Right kidney (tissue), 9 donors: ENCODE results near the gene DNMT3L.
"Not testable (repeated sequence)": the region's sequence is repeated elsewhere in the genome, so short reads cannot be mapped to it uniquely, and the experiment has no call there.

Experiments used
- DNase-seq: peaks from one replicate; pipeline ENCODE4 v3.0.0-alpha.2; 2016
- long read RNA-seq, 8 donors: transcript quantifications; one replicate each; lab custom pipeline, GENCODE V29; 2026

The DNMT3L gene
- long read RNA-seq, donor 1 = 0 reads
- long read RNA-seq, donor 2 = 0 reads
- long read RNA-seq, donor 3 = 0 reads
- long read RNA-seq, donor 4 = 0 reads
- long read RNA-seq, donor 5 = 0 reads
- long read RNA-seq, donor 6 = 0 reads
- long read RNA-seq, donor 7 = 0 reads
- long read RNA-seq, donor 8 = 0 reads

- DNase-seq = no peak
Observed at GRCh38 chr21:44261675-44262295, at the start of gene DNMT3L. DNMT3L (minus strand) TSS chr21:44261897; CDS start chr21:44261259, 638 bp downstream.

- DNase-seq = no peak
Observed at GRCh38 chr21:44310628-44311507, 49.2 kb upstream of the DNMT3L start.

DNA sequence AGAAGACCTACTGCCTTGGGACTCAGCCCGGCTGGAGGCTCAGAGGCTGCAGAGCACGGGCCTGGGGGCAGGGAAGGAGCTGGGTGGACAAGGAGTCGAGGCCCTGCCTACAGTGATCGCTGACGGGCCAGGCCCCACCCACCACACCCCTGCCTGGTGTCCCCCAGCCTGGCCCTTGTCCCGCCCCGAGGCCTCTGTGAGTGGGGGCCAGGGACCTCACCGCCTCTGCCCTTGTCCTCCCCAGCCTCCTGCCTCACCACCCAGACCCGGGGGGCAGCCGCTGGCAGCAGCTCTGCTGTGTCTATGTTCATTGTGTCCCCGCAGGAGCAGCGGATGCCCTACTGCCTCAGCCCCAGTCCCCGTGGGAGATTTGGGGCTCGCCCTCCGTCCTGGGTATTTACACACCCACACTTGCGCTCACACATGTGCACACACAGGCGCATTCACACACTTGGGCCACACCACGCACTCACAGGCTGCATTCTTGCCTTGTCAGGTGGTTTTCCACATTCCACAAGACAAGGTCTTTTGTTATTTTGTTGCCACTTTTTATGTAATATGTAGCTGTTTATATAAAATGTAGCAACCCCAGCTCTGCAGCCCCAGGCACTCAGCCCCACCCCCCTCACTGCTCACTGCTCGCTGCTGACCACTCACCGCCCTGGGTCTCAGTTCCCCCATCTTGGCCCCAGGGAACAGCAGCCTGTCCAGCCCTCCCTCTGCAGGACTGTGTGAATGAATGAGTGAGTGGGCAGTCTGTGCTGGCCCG lies 45.4 kb upstream of the DNMT3L start:
- no peak for DNase-seq

DNA sequence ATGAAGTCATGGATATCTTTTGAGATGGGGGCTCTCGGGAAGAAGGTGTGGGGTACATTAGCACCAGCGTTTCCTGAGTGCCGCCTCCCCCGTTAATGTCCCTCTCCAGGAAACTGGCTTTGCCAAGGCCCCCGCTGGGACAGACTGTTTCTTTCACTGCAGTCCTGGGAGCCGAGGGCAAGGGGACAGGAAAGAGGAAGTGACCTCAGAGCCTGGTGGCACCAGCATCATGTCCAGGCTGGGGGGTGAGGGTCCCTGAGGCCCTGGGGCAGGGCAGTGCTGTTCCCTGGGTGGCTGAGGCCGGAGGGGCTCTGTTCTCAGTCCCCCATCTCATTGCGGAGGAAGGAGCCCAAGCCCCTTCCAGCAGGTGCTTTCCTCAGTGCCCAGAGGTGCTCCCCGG lies 44.0 kb upstream of the DNMT3L start:
- no peak for DNase-seq

DNA sequence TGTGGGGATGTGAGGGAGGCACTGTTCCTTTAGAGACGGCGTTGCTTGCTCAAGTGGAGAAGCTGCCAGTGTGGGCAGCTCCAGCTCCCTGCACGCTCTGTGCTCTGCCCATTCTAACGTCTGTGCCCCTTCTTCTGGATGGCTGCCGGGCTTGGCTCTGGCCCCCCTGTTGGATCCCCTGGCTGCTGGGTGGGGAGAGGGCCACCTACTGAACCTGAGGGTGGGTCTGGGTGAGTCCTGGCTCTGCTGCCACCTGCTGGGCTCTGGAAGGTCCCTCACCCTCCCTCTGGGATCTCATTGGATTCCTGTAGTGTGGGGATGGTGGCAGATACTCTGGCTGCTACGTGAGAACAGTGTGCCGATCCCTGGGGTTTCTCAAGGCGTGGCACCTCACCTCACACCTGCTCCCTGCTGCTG lies 43.2 kb upstream of the DNMT3L start:
- DNase-seq = peak; percentile 64

- DNase-seq = peak; percentile 46
Observed at GRCh38 chr21:44304011-44304616, 42.4 kb upstream of the DNMT3L start.

DNA sequence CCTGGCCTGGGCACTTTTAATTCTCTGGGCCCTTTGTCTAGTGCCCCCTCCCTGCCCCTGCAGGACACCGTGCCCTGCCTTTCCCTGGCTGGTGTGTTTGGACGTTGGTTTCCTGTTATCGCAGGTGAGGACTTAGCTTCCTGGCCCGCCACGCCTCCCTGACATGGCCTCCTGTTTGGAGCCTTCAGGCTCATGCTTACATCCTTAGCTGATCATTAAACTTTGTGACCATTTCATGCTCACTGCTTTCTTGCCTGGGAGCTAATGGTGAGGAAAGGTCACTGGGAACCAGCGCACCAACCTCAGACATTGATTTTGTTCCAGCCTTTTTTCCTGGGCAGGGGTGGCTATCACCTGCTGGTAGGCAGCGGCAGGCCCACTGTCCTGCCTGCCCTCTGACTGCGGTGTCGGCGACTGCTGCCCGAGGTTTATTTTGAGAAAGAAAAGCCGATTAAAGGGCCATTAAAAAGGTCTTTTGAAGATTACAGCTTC lies 41.8 kb upstream of the DNMT3L start:
- peak; percentile 72 for DNase-seq

- DNase-seq = not testable (repeated sequence)
Observed at GRCh38 chr21:44302573-44303401, 41.1 kb upstream of the DNMT3L start.

DNA sequence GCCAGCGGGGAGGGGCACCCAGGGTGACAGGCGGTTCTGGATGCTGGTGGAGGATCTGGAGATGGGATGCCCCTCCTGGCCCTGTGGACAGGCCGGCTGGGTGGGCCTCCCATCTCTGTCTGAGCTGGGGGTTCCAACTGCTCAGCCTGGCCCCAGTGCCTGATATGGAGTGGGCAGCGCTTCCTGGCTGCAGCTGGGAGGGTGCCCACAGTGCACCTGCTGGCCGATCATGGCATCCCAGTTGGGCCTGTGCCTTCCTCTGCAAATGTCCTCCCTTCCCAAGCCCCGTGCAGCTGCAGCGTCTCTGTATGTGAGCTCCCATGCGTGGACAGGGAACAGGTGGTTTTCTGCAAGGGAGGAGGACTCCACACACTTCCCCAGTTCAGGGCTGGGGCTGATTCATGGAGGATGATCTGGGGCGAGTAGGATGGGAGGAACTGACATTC lies 40.3 kb upstream of the DNMT3L start:
- peak; percentile 44 for DNase-seq

DNA sequence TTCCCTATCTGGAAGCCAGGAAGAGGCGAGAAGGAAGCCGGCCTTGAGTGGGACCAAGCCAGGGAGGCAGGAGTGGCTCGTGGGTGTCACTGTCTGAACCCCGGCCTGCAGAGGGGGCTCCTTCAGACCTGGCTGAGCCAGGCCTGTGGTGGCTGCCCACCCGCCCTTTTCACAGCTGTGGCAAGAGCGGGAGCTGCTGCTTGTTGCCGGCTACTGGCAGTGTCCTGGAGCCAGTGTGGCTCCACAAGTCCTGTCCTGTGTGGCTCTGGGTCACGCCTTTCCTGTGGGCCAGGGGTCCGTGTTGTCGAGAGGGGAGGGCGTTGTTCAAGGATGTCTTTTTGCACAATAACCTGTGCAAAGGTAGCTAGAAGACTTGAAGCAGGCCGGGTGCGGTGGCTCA lies 39.4 kb upstream of the DNMT3L start:
- DNase-seq = no peak

DNA sequence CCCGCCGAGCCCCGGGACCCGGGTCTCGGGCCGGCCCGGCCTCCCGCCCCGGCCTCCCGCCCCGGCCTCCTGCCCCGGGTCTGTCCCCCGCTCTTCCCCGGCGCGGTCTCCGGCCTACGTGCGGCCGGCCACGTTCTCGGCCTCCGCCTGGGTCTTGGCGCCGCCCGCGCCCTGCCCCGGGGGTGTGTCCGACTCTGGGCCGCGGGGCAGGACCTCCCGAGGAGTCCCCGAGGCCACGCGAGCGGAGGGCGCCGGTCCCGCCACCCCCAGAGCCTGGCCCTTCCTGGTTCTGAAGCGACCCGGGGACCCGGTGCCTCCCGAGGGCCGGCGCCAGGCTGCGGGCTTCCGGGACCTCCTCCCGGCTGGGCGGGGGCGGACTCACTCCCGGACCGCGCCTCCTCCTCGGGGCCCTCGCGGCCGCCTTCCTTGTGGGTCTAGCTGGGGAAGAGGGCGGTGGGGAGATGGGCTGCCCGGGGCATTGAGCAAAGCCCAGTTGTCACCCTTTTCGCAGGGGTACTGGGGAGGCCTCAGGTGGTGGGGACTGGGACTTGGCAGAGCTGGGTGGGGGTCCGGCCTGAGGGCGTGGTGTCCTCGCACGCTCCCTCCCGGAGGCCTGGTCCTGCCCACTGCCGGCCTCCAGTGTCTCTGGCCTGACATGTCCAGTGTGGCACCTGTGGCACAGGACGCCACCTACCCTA lies 38.7 kb upstream of the DNMT3L start:
- DNase-seq = peak; percentile 79

DNA sequence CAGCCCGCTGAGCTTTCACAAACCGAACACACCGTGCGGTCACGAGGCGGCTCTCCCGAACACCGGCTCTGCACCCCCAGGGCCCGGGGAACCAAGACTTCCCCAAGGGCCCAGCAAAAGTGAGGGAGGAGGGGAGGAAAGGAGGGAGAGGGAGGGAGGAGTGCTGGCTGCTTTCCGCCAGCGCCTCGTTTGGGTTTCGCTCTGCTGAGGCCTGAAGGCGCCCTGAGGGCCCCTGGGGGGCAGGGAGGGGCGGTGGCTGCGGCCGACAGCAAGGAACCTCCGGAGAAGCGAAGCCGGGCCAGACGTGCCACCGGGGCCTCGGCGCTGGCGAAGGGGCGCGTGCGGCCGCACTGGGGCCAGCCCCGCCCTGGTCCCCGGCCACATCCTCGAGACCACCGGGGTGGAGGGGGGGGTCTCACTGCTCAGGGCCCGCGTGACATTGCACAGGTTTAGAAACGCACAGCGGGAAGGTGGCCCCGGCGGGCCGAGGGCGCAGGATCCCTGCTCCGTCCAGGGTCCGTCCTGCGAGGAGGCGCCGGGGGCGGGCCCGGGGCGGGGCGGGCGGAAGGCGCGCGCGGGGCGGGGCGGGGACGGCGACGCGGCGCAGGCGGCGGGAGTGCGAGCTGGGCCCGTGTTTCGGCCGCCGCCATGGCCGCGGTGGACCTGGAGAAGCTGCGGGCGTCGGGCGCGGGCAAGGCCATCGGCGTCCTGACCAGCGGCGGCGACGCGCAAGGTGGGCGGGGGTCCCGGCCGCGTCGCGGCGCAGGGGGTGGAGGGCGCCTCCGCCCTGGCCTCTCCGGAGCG lies 38.0 kb upstream of the DNMT3L start, which contains the start of gene PFKL:
TSS of gene PFKL (plus strand) at position 596 of the 804 bp plus-strand sequence. CDS start at position 649, 53 bp downstream.
- DNase-seq = peak; percentile 90

GRCh38 chr21:44299085-44299457 lies 37.4 kb upstream of the DNMT3L start:
- DNase-seq = no peak

DNA sequence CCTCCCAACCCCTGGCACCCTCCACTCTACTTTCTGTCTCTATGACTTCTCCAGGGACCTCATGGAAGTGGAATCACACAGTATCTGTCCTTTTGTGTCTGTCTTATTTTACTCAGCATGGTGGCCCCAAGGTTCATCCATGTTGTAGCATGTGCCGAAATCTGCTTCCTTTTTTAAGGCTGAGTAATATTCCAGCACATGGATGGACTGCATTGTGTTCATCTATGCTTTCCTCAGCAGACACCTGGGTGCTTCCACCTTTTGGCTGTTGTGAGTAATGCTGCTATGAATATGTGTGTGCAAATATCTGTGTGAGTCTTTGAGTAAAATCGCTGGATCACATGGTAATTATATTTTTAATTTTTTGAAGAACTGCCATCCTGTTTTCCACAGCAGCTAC lies 36.6 kb upstream of the DNMT3L start:
- DNase-seq = no peak

- DNase-seq = peak; percentile 74
Observed at GRCh38 chr21:44297525-44298290, 36.0 kb upstream of the DNMT3L start.

- DNase-seq = no peak
Observed at GRCh38 chr21:44296916-44297315, 35.2 kb upstream of the DNMT3L start.

GRCh38 chr21:44296103-44296519 lies 34.4 kb upstream of the DNMT3L start:
- no peak for DNase-seq

- peak; percentile 49 for DNase-seq
Observed at GRCh38 chr21:44295646-44296045, 33.9 kb upstream of the DNMT3L start.
